ENCODE results near the gene OXA1L. TPM values are rescaled to one million over a fixed set of nuclear protein-coding genes. Genes with fewer than 3 reads are reported as not detected.

Gene OXA1L
- total and polyA plus RNA-seq, 2 of the 13 experiments (the other 11 are each of a cell fraction or from before 2014, with no cell fraction given): 230 to 589 TPM

DNA sequence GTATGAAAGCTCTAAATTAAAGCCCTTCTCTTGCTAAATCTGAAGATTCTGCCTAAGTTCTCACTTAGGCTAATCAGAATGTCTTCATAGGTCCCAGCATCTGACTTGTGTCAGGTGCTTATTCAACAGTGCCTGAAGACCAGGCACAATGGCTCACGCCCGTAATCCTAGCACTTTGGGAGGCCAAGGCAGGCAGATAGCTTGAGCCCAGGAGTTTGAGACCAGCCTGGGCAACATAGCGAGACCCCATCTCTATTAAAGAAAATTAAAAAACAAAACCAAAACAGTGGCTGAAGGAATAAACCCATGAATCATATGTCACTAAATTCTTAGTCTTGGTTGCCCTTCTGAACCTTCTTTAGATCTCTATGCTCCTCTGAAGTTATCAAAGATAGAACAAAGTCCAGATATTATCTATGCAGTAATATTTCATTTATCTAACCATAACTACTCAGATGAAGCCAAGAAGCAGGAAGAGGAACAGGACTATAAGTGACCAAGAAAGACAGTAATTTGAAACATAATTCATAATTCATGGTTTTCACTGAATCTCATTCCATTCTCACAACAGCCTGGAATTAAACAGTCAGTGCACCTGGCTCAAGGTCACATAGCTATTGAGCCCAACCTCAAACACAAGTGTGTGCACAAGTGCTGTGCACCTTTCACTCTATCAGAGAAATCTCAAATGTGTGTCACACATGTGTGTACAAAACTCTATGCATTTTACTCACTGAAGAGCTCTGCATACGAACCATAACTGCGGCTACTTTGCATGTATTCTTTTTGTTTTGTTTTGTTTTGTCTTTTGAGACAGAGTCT is 42.1 kb downstream of the OXA1L start (continued):
- TF ChIP-seq, protein P1, sequence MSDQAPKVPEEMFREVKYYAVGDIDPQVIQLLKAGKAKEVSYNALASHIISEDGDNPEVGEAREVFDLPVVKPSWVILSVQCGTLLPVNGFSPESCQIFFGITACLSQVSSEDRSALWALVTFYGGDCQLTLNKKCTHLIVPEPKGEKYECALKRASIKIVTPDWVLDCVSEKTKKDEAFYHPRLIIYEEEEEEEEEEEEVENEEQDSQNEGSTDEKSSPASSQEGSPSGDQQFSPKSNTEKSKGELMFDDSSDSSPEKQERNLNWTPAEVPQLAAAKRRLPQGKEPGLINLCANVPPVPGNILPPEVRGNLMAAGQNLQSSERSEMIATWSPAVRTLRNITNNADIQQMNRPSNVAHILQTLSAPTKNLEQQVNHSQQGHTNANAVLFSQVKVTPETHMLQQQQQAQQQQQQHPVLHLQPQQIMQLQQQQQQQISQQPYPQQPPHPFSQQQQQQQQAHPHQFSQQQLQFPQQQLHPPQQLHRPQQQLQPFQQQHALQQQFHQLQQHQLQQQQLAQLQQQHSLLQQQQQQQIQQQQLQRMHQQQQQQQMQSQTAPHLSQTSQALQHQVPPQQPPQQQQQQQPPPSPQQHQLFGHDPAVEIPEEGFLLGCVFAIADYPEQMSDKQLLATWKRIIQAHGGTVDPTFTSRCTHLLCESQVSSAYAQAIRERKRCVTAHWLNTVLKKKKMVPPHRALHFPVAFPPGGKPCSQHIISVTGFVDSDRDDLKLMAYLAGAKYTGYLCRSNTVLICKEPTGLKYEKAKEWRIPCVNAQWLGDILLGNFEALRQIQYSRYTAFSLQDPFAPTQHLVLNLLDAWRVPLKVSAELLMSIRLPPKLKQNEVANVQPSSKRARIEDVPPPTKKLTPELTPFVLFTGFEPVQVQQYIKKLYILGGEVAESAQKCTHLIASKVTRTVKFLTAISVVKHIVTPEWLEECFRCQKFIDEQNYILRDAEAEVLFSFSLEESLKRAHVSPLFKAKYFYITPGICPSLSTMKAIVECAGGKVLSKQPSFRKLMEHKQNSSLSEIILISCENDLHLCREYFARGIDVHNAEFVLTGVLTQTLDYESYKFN (CRISPR knock-in tag; conservative IDR thresholded peaks at IDR 0.05): peak; percentile 60; the same call in 1 of the 2 replicates
- TF ChIP-seq ZNF781 (CRISPR knock-in tag; IDR thresholded peaks at IDR 0.05; ENCODE audit: borderline replicate concordance, not compliant biosample characterization) (no peak), ZNF777 (CRISPR knock-in tag; IDR thresholded peaks at IDR 0.05) (0 out of 2 replicates have a peak, but pooled peaks have one; percentile 22), JDP2 (CRISPR knock-in tag; IDR thresholded peaks at IDR 0.05; ENCODE audit: borderline replicate concordance) (no peak), SALL1 (CRISPR knock-in tag; IDR thresholded peaks at IDR 0.05) (peak; percentile 74; the same call in 1 of the 2 replicates), HDAC1 (CRISPR knock-in tag; IDR thresholded peaks at IDR 0.05) (0 out of 2 replicates have a peak, but pooled peaks have one; percentile 25), MIER2 (CRISPR knock-in tag; IDR thresholded peaks at IDR 0.05) (no peak), ESRRA (CRISPR knock-in tag; IDR thresholded peaks at IDR 0.05; ENCODE audit: low read depth) (0 out of 2 replicates have a peak, but pooled peaks have one; percentile 41), SOX13 (IDR thresholded peaks at IDR 0.05) (no peak), SOX13 (CRISPR knock-in tag; conservative IDR thresholded peaks at IDR 0.05 in 1 of 2, IDR thresholded peaks at IDR 0.05 in 1 of 2) (peak in 1 of 2 experiments; percentile 30; a peak in 1 of 4 replicates)
- TF ChIP-seq, protein P2, sequence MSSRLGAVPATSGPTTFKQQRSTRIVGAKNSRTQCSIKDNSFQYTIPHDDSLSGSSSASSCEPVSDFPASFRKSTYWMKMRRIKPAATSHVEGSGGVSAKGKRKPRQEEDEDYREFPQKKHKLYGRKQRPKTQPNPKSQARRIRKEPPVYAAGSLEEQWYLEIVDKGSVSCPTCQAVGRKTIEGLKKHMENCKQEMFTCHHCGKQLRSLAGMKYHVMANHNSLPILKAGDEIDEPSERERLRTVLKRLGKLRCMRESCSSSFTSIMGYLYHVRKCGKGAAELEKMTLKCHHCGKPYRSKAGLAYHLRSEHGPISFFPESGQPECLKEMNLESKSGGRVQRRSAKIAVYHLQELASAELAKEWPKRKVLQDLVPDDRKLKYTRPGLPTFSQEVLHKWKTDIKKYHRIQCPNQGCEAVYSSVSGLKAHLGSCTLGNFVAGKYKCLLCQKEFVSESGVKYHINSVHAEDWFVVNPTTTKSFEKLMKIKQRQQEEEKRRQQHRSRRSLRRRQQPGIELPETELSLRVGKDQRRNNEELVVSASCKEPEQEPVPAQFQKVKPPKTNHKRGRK (CRISPR knock-in tag; IDR thresholded peaks at IDR 0.05): no peak
- TF ChIP-seq, protein P3, sequence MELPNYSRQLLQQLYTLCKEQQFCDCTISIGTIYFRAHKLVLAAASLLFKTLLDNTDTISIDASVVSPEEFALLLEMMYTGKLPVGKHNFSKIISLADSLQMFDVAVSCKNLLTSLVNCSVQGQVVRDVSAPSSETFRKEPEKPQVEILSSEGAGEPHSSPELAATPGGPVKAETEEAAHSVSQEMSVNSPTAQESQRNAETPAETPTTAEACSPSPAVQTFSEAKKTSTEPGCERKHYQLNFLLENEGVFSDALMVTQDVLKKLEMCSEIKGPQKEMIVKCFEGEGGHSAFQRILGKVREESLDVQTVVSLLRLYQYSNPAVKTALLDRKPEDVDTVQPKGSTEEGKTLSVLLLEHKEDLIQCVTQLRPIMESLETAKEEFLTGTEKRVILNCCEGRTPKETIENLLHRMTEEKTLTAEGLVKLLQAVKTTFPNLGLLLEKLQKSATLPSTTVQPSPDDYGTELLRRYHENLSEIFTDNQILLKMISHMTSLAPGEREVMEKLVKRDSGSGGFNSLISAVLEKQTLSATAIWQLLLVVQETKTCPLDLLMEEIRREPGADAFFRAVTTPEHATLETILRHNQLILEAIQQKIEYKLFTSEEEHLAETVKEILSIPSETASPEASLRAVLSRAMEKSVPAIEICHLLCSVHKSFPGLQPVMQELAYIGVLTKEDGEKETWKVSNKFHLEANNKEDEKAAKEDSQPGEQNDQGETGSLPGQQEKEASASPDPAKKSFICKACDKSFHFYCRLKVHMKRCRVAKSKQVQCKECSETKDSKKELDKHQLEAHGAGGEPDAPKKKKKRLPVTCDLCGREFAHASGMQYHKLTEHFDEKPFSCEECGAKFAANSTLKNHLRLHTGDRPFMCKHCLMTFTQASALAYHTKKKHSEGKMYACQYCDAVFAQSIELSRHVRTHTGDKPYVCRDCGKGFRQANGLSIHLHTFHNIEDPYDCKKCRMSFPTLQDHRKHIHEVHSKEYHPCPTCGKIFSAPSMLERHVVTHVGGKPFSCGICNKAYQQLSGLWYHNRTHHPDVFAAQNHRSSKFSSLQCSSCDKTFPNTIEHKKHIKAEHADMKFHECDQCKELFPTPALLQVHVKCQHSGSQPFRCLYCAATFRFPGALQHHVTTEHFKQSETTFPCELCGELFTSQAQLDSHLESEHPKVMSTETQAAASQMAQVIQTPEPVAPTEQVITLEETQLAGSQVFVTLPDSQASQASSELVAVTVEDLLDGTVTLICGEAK (IDR thresholded peaks at IDR 0.05): no peak
- TF ChIP-seq, protein P3 (CRISPR knock-in tag; IDR thresholded peaks at IDR 0.05): no peak

All from HepG2 (cell line).